HL-60 (cell line): ENCODE measurements around the gene AKT3.
"Not testable (repeated sequence)": the region's sequence is repeated elsewhere in the genome, so short reads cannot be mapped to it uniquely, and the experiment has no call there.

Source experiments
- DNase-seq, 2 experiments: peaks; one replicate each; pipeline ENCODE4 v3.0.0-alpha.2; 2010 to 2020; ENCODE audit warnings: low read depth in 1 of 2, low spot score in 1 of 2
- H3K27ac ChIP-seq: fragments of 250-450 bp; sonication (Bioruptor Pico); replicated peaks from 2 replicates; pipeline ENCODE4 v1.5.1; 2020; ENCODE audit warnings: mild to moderate bottlenecking, moderate library complexity
- H3K27me3 ChIP-seq: fragments of 250-450 bp; sonication (Bioruptor Pico); 2 replicates; pipeline ENCODE4 v1.5.1; 2021; ENCODE audit warnings: mild to moderate bottlenecking, moderate library complexity; ENCODE audit not compliant: insufficient read depth, poor library complexity, severe bottlenecking
- H3K4me3 ChIP-seq: replicated peaks from 2 replicates; pipeline ENCODE4 v1.5.1; 2011; ENCODE audit warnings: mild to moderate bottlenecking, control low read depth, low read length; ENCODE audit not compliant: insufficient read depth
- CTCF ChIP-seq: IDR thresholded peaks from one replicate; pipeline ENCODE4 v1.5.1; 2011; ENCODE audit warnings: low read length, control low read depth, inconsistent platforms; ENCODE audit not compliant: insufficient read depth
- GABPA ChIP-seq: IDR thresholded peaks from 2 replicates; pipeline ENCODE4 v1.6.1; 2012; ENCODE audit warnings: low read depth
- POLR2AphosphoS5 ChIP-seq: IDR thresholded peaks from 2 replicates; pipeline ENCODE4 v1.6.1; 2012; ENCODE audit warnings: low read depth
- SPI1 ChIP-seq: IDR thresholded peaks from 2 replicates; pipeline ENCODE4 v1.6.1; 2012; ENCODE audit warnings: low read depth, mild to moderate bottlenecking, borderline replicate concordance
- TF ChIP-seq, protein P1 (sequence below): IDR thresholded peaks from 2 replicates; pipeline ENCODE4 v1.6.1; 2012; ENCODE audit warnings: low read depth; ENCODE audit not compliant: insufficient replicate concordance

Gene AKT3

GRCh38 chr1:243667591-243667990, 182.5 kb downstream of the AKT3 start:
- TF ChIP-seq, protein P1, sequence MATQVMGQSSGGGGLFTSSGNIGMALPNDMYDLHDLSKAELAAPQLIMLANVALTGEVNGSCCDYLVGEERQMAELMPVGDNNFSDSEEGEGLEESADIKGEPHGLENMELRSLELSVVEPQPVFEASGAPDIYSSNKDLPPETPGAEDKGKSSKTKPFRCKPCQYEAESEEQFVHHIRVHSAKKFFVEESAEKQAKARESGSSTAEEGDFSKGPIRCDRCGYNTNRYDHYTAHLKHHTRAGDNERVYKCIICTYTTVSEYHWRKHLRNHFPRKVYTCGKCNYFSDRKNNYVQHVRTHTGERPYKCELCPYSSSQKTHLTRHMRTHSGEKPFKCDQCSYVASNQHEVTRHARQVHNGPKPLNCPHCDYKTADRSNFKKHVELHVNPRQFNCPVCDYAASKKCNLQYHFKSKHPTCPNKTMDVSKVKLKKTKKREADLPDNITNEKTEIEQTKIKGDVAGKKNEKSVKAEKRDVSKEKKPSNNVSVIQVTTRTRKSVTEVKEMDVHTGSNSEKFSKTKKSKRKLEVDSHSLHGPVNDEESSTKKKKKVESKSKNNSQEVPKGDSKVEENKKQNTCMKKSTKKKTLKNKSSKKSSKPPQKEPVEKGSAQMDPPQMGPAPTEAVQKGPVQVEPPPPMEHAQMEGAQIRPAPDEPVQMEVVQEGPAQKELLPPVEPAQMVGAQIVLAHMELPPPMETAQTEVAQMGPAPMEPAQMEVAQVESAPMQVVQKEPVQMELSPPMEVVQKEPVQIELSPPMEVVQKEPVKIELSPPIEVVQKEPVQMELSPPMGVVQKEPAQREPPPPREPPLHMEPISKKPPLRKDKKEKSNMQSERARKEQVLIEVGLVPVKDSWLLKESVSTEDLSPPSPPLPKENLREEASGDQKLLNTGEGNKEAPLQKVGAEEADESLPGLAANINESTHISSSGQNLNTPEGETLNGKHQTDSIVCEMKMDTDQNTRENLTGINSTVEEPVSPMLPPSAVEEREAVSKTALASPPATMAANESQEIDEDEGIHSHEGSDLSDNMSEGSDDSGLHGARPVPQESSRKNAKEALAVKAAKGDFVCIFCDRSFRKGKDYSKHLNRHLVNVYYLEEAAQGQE = no peak
- TF ChIP-seq SPI1 (no peak), CTCF (no peak), GABPA (no peak), POLR2AphosphoS5 (no peak)

GRCh38 chr1:243667133-243667532, 182.9 kb downstream of the AKT3 start:
- Histone ChIP-seq H3K27me3 (no peaks in the 10 kb centered on the region), H3K27ac (no peak overlapping the region), H3K4me3 (no peak overlapping the region)
- no peak for DNase-seq
- no peak for TF ChIP-seq SPI1
- TF ChIP-seq GABPA = no peak
- no peak for TF ChIP-seq POLR2AphosphoS5
- TF ChIP-seq CTCF = no peak
- TF ChIP-seq, protein P1 = no peak

More at GRCh38 chr1:243667591-243667990, 182.5 kb downstream of the AKT3 start:
- DNase-seq = no peak
- Histone ChIP-seq H3K27me3 (no peaks in the 10 kb centered on the region), H3K4me3 (no peak overlapping the region), H3K27ac (no peak overlapping the region)

DNA sequence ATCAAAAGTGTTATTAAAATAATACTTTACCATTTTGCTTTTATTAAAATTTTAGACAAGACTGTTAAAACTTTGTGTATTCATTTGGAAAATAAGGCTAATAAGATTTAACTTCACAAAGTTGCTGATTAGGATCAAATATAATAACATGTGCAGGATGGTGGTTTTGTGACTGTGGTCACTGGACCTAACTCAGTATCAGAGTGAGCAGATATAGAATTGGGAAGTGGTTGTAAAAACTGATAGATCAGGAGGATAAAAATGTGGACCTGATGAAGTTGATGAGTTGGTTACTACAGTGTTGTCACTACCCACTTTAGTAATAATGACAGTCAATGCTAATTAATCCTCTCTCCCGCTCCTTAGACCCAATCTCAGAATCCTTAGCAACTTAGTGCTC, 186.4 kb downstream of the AKT3 start:
- Histone ChIP-seq H3K4me3 (no peak overlapping the region), H3K27me3 (no peaks in the 10 kb centered on the region), H3K27ac (no peak overlapping the region)
- no peak for DNase-seq
- no peak for TF ChIP-seq GABPA
- TF ChIP-seq CTCF = no peak
- TF ChIP-seq POLR2AphosphoS5 = no peak
- no peak for TF ChIP-seq SPI1
- TF ChIP-seq, protein P1 = no peak

DNA sequence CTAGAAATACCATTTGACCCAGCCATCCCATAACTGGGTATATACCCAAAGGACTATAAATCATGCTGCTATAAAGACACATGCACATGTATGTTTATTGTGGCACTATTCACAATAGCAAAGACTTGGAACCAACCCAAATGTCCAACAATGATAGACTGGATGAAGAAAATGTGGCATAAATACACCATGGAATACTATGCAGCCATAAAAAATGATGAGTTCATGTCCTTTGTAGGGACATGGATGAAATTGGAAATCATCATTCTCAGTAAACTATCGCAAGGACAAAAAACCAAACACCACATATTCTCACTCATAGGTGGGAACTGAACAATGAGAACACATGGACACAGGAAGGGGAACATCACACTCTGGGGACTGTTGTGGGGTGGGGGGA, 187.9 kb downstream of the AKT3 start:
- DNase-seq, H3K27me3 ChIP-seq, H3K27ac ChIP-seq, H3K4me3 ChIP-seq: not testable (repeated sequence)
